Activated naive CD4-positive, alpha-beta T cell treated with anti-CD3 and anti-CD28 coated beads for 36 hours (primary cell): ENCODE results near the gene SORBS1. TPM values are rescaled to one million over a fixed set of nuclear protein-coding genes. Genes with fewer than 3 reads are reported as not detected.

Source experiments
- CTCF ChIA-PET: fragments of 350-600 bp; sonication (Branson Sonifier 250); formaldehyde crosslinking; loops from one replicate; lab custom pipeline; 2021; ENCODE audit warnings: antibody characterized with exemption; lab: Charles Lee
- DNase-seq: peaks from one replicate; pipeline ENCODE4 v3.0.0-alpha.2; 2020
- H3K27ac Mint-ChIP-seq: one replicate; pipeline ENCODE4 v1.8.0; 2021; ENCODE audit warnings: mild to moderate bottlenecking, mixed read lengths
- H3K27me3 Mint-ChIP-seq: one replicate; pipeline ENCODE4 v1.8.0; 2021; ENCODE audit warnings: low read depth, mixed read lengths
- H3K36me3 Mint-ChIP-seq: one replicate; pipeline ENCODE4 v1.8.0; 2021; ENCODE audit warnings: low read depth, mixed read lengths
- H3K4me1 Mint-ChIP-seq: one replicate; pipeline ENCODE4 v1.8.0; 2021; ENCODE audit warnings: low read depth, mixed read lengths
- H3K4me3 Mint-ChIP-seq: one replicate; pipeline ENCODE4 v1.8.0; 2021; ENCODE audit warnings: mild to moderate bottlenecking, moderate library complexity, mixed read lengths
- H3K9me3 Mint-ChIP-seq: one replicate; pipeline ENCODE4 v1.8.0; 2021; ENCODE audit warnings: mixed read lengths
- intact Hi-C: fragments of 100-400 bp; cut with micrococcal nuclease; formaldehyde crosslinking; loops from one replicate; pipeline ENCODE4 v1.15.1; 2023
- total RNA-seq, 2 experiments: library from RNA; stranded (reverse); gene quantifications; one replicate each; pipeline ENCODE4 v1.2.3, GENCODE V29; 2021

The SORBS1 gene
- total RNA-seq, 2 experiments from 2014 or later, result 0.77 to 0.93 TPM

GRCh38 chr10:95503001-95503400 is 58.2 kb downstream of the SORBS1 start:
- H3K9me3 Mint-ChIP-seq, result no peaks in the 10 kb centered on the region
- no peak overlapping the region for H3K27ac Mint-ChIP-seq
- CTCF ChIA-PET, result no interaction called here
- no peaks in the 10 kb centered on the region for H3K36me3 Mint-ChIP-seq
- H3K4me1 Mint-ChIP-seq, result no peaks in the 10 kb centered on the region
- DNase-seq, result no peak
- H3K27me3 Mint-ChIP-seq, result no peaks in the 10 kb centered on the region
- H3K4me3 Mint-ChIP-seq, result no peak overlapping the region
- intact Hi-C loops, result no loop called here

DNA sequence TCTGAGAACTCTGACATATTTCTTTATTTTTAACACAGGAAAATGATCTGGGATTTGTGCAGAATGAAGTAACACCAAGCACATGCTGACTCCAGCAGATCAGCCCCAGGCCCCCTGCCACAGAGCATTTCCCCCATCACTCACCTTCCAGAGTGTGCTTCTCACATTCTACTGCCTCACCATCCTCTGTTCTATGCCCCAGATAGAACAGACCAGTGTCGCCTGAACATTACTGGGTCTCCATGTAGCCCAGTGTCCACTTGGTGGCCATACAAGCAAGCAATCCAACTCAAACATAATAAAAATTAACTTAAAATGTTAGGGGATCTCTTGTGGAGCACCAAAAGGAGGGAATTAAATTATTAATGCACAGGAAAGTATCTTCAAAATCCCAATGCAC is 58.8 kb downstream of the SORBS1 start:
- no peak overlapping the region for H3K4me3 Mint-ChIP-seq
- intact Hi-C loops, result no loop called here
- no peak overlapping the region for H3K27ac Mint-ChIP-seq
- H3K36me3 Mint-ChIP-seq, result no peaks in the 10 kb centered on the region
- no peaks in the 10 kb centered on the region for H3K27me3 Mint-ChIP-seq
- H3K4me1 Mint-ChIP-seq, result no peaks in the 10 kb centered on the region
- H3K9me3 Mint-ChIP-seq, result no peaks in the 10 kb centered on the region
- CTCF ChIA-PET, result no interaction called here
- DNase-seq, result no peak

- H3K4me3 Mint-ChIP-seq, result no peak overlapping the region
- H3K27me3 Mint-ChIP-seq, result no peaks in the 10 kb centered on the region
- no peaks in the 10 kb centered on the region for H3K9me3 Mint-ChIP-seq
- intact Hi-C loops, result no loop called here
- no peaks in the 10 kb centered on the region for H3K4me1 Mint-ChIP-seq
- H3K27ac Mint-ChIP-seq, result no peak overlapping the region
- no peak for DNase-seq
- no peaks in the 10 kb centered on the region for H3K36me3 Mint-ChIP-seq
- CTCF ChIA-PET, result interaction anchor here (0.6 kb wide), 1 partner anchor 69 kb away, joined by 6 read pairs; no protein-coding TSS in a partner anchor
Measured at GRCh38 chr10:95501203-95502094, 59.7 kb downstream of the SORBS1 start.

DNA sequence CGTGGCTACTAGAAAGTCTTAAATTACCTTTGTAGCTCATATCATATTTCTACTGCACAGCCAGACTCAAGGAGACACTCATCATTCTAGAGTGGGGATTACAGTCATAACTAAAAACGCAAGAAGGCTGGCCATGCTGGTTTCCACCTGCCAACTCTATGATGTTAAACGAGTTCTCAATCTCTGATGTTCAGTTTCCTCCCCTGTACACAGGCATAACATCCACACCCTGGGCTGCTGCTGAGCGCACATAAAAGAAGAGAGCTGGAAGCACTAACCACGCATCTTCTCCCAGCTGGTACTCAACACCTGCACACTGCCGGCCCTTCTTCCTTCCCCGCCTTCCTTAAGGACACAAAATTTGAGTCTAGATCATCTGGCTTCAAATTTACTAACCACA is 60.5 kb downstream of the SORBS1 start:
- DNase-seq, result peak; percentile 20
- H3K9me3 Mint-ChIP-seq, result no peaks in the 10 kb centered on the region
- no peak overlapping the region for H3K4me3 Mint-ChIP-seq
- H3K4me1 Mint-ChIP-seq, result no peaks in the 10 kb centered on the region
- H3K27me3 Mint-ChIP-seq, result no peaks in the 10 kb centered on the region
- H3K36me3 Mint-ChIP-seq, result no peaks in the 10 kb centered on the region
- CTCF ChIA-PET, result no interaction called here
- no peak overlapping the region for H3K27ac Mint-ChIP-seq
- intact Hi-C loops, result no loop called here

DNA sequence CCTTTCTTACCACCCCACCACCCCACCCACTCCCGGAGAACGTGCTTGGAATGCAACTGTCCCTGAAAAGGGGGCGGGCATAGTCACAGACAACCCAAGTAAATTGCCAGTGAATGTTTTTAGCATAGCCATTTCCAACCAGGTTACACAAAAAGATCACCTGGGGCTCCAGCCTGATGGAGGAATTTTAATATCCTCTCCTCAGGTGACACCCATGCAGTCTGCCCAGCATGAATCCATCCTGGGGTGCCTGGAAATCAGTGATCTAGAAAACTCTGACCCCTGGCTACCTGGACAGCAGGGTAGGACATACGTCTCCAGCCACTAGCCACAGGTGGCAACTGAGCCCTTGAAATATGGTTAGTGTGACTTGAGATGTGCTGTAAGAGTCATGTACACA is 61.1 kb downstream of the SORBS1 start:
- H3K9me3 Mint-ChIP-seq, result no peaks in the 10 kb centered on the region
- intact Hi-C loops, result no loop called here

DNA sequence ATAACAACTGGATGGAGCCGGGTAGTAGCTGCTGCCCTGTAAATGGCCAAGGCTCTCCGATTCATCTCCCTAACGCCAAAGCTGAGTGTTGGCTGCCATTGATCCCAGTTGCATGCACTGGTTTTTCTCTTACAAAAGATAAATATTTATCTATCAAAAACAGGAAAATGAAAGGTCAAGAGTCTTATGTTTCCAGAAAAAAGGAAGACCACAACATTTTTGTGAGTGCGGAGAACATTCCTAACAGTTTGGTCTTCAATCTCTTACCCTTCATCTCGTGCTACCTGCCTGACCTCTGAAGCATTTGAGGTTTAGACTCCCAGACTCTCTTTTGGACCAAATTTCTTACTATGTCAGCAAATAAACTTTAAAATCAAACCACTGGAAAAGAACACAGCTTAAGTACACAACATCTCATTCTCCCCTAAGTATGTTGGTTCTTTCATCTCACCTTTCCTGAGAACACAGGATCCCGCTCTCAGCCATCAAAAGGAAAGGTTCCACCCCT is 61.6 kb downstream of the SORBS1 start:
- Mint-ChIP-seq H3K27ac (no peak overlapping the region), H3K27me3 (no peaks in the 10 kb centered on the region), H3K4me1 (no peaks in the 10 kb centered on the region), H3K36me3 (no peaks in the 10 kb centered on the region), H3K9me3 (no peaks in the 10 kb centered on the region), H3K4me3 (no peak overlapping the region)
- CTCF ChIA-PET, result no interaction called here
- intact Hi-C loops, result no loop called here
- no peak for DNase-seq

More for the DNA sequence above, 61.1 kb downstream of the SORBS1 start:
- Mint-ChIP-seq H3K36me3 (no peaks in the 10 kb centered on the region), H3K27ac (no peak overlapping the region), H3K4me3 (no peak overlapping the region), H3K4me1 (no peaks in the 10 kb centered on the region), H3K27me3 (no peaks in the 10 kb centered on the region)
- CTCF ChIA-PET, result no interaction called here
- no peak for DNase-seq

DNA sequence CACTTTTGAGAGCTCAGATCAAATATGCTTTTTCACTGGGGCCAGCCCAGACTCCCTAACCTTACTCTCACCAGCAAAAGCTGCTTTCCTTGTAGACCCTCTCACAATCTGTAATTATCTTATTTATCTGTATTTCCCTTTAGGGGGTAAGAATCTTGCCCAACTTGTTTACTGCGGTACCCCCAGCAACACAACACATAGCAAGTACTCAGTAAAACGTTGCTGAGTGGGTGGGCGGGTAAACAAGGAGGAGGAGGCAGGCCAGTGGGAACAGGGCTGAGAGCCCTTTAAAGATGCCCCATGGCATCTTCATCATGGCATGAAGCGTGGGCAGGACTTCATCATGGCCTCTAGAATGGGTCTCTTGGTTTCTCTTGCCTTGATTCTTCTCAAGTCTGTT is 64.2 kb downstream of the SORBS1 start:
- H3K4me1 Mint-ChIP-seq, result no peaks in the 10 kb centered on the region
- CTCF ChIA-PET, result no interaction called here
- H3K27me3 Mint-ChIP-seq, result no peaks in the 10 kb centered on the region
- H3K36me3 Mint-ChIP-seq, result no peaks in the 10 kb centered on the region
- H3K4me3 Mint-ChIP-seq, result no peak overlapping the region
- DNase-seq, result no peak
- H3K9me3 Mint-ChIP-seq, result no peaks in the 10 kb centered on the region
- H3K27ac Mint-ChIP-seq, result no peak overlapping the region
- intact Hi-C loops, result no loop called here

DNA sequence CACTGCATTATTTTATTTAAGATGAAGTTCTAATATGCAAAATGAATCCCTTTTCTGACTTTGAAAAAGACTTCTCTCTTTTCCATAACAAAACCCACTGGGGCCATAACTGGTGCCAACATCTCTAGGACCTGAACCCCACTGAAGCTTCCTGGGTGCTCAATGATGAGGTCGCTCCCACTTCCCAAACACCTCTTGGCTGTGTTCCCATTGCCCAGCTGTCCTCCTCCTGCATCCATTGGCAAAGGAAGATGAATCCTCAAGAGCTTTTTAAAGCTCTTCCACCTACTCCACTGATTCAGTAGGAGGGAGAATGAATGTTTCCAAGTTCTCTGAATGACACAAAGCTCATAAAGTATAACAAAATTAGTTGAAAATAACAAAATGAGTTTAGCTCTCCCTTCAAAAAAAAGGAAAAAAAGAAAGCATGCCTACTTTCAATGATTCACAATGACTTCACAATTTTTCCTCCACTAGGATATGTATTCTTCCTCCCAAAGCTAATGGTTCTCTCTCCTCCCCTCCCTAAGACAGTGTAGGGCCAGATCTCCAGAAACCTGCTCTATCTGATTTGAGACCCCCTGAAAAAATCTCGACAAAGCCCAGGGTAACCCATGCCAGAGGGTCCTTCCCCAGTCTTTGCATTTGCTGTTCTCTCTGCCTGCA is 64.8 kb downstream of the SORBS1 start:
- DNase-seq, result no peak
- CTCF ChIA-PET, result no interaction called here
- no peak overlapping the region for H3K4me3 Mint-ChIP-seq
- H3K27me3 Mint-ChIP-seq, result no peaks in the 10 kb centered on the region
- intact Hi-C loops, result no loop called here
- H3K36me3 Mint-ChIP-seq, result no peaks in the 10 kb centered on the region
- H3K27ac Mint-ChIP-seq, result no peak overlapping the region
- H3K4me1 Mint-ChIP-seq, result no peaks in the 10 kb centered on the region
- H3K9me3 Mint-ChIP-seq, result no peaks in the 10 kb centered on the region

GRCh38 chr10:95493862-95494261 is 67.3 kb downstream of the SORBS1 start:
- CTCF ChIA-PET, result interaction anchor here (0.6 to 1.3 kb wide), 2 partner anchors 63 to 310 kb away, joined by 3 to 4 read pairs; no protein-coding TSS in a partner anchor
- H3K36me3 Mint-ChIP-seq, result no peaks in the 10 kb centered on the region
- H3K27me3 Mint-ChIP-seq, result no peaks in the 10 kb centered on the region
- intact Hi-C loops, result no loop called here
- H3K9me3 Mint-ChIP-seq, result no peaks in the 10 kb centered on the region
- H3K4me1 Mint-ChIP-seq, result no peaks in the 10 kb centered on the region
- H3K4me3 Mint-ChIP-seq, result no peak overlapping the region
- no peak for DNase-seq
- H3K27ac Mint-ChIP-seq, result no peak overlapping the region

GRCh38 chr10:95487994-95488393 is 73.2 kb downstream of the SORBS1 start:
- H3K27ac Mint-ChIP-seq, result no peak overlapping the region
- no peaks in the 10 kb centered on the region for H3K36me3 Mint-ChIP-seq
- intact Hi-C loops, result no loop called here
- H3K4me3 Mint-ChIP-seq, result no peak overlapping the region
- CTCF ChIA-PET, result no interaction called here
- no peaks in the 10 kb centered on the region for H3K27me3 Mint-ChIP-seq
- H3K4me1 Mint-ChIP-seq, result peaks cover 2% of the 10 kb centered on the region
- no peak for DNase-seq
- H3K9me3 Mint-ChIP-seq, result no peaks in the 10 kb centered on the region

DNA sequence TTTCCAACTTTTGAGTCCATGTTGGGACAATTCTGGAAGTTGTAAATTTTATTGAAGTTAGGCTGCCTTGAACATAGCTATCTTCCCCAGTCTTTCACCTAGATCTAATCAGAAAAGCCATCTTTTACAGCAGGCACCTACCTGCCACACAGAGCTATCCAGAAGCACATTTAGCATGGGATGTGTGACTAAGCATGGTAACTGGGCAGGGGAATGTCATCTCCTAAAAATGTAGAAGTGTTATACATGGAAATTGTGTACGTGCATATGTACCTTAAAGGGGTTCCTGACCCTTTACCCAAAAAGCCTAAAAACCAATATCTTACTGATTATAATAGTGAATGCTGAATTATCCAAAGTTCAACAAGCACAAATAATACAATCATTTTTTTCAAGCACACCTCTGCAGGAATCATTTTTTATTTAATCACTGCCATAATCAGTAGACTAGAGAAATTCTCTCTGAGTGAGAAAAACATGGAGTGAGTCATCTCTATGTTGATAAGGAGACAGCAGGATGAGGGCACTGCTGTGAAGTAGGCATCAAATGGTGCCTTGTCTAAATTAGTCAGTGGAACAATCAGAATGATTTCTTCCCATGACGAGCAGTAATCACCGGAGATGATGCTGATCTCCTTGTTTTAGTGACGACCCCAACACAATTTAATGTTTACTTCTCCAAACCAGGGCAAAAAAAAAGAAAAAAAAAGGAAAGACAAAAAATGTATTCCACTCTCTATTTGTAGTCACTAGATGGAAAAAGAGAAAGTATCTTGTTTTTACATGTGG is 75.9 kb downstream of the SORBS1 start:
- Mint-ChIP-seq H3K36me3 (no peaks in the 10 kb centered on the region), H3K27ac (no peak overlapping the region), H3K4me3 (no peak overlapping the region), H3K9me3 (no peaks in the 10 kb centered on the region), H3K4me1 (peaks cover 2% of the 10 kb centered on the region), H3K27me3 (no peaks in the 10 kb centered on the region)
- intact Hi-C loops, result no loop called here
- no peak for DNase-seq
- CTCF ChIA-PET, result no interaction called here

GRCh38 chr10:95482501-95483233 is 78.5 kb downstream of the SORBS1 start:
- intact Hi-C loops, result no loop called here
- H3K27ac Mint-ChIP-seq, result no peak overlapping the region
- H3K4me1 Mint-ChIP-seq, result peaks cover 2% of the 10 kb centered on the region
- no peaks in the 10 kb centered on the region for H3K9me3 Mint-ChIP-seq
- CTCF ChIA-PET, result no interaction called here
- H3K4me3 Mint-ChIP-seq, result no peak overlapping the region
- no peaks in the 10 kb centered on the region for H3K36me3 Mint-ChIP-seq
- no peak for DNase-seq
- no peaks in the 10 kb centered on the region for H3K27me3 Mint-ChIP-seq
